ENCODE results near the gene LYPD6.

The LYPD6 gene

GRCh38 chr2:149353421-149353820 lies 23.0 kb downstream of the LYPD6 start:
- DNase-seq, result no peak

- no peak for DNase-seq
Observed at GRCh38 chr2:149355716-149356422, 25.5 kb downstream of the LYPD6 start.

- DNase-seq, result no peak
Observed at GRCh38 chr2:149357058-149357457, 26.7 kb downstream of the LYPD6 start.

- DNase-seq, result no peak
Observed at GRCh38 chr2:149360106-149360505, 29.7 kb downstream of the LYPD6 start.

GRCh38 chr2:149363958-149364357 lies 33.6 kb downstream of the LYPD6 start:
- no peak for DNase-seq

GRCh38 chr2:149364839-149365238 lies 34.5 kb downstream of the LYPD6 start:
- no peak for DNase-seq

- DNase-seq, result no peak
Observed at GRCh38 chr2:149365931-149366583, 35.7 kb downstream of the LYPD6 start.

- no peak for DNase-seq
Observed at GRCh38 chr2:149370061-149370775, 39.8 kb downstream of the LYPD6 start.

GRCh38 chr2:149371476-149371875 lies 41.1 kb downstream of the LYPD6 start:
- DNase-seq, result no peak

GRCh38 chr2:149375801-149376361 lies 45.5 kb downstream of the LYPD6 start:
- DNase-seq, result no peak

GRCh38 chr2:149380205-149380604 lies 49.8 kb downstream of the LYPD6 start:
- DNase-seq, result no peak

GRCh38 chr2:149383340-149383739 lies 53.0 kb downstream of the LYPD6 start:
- DNase-seq, result no peak

- DNase-seq, result no peak
Observed at GRCh38 chr2:149385350-149385749, 55.0 kb downstream of the LYPD6 start.

GRCh38 chr2:149387411-149387810 lies 57.0 kb downstream of the LYPD6 start:
- no peak for DNase-seq

- DNase-seq, result no peak
Observed at GRCh38 chr2:149388120-149388816, 57.9 kb downstream of the LYPD6 start.

GRCh38 chr2:149389506-149390167 lies 59.2 kb downstream of the LYPD6 start:
- DNase-seq, result no peak

- DNase-seq, result no peak
Observed at GRCh38 chr2:149393614-149394013, 63.2 kb downstream of the LYPD6 start.

- DNase-seq, result no peak
Observed at GRCh38 chr2:149394864-149395263, 64.5 kb downstream of the LYPD6 start.

GRCh38 chr2:149399934-149400615 lies 69.7 kb downstream of the LYPD6 start:
- DNase-seq, result no peak

- DNase-seq, result no peak
Observed at GRCh38 chr2:149400997-149401396, 70.6 kb downstream of the LYPD6 start.

- no peak for DNase-seq
Observed at GRCh38 chr2:149409506-149409905, 79.1 kb downstream of the LYPD6 start.
